ENCODE results near the gene GPR50.

The GPR50 gene

GRCh38 chrX:151226941-151227340 lies 50.6 kb downstream of the GPR50 start:
- no peak for DNase-seq (ENCODE audit: low read depth in 1 of 2, low spot score in 1 of 2)

GRCh38 chrX:151227627-151228026 lies 51.2 kb downstream of the GPR50 start:
- DNase-seq (ENCODE audit: low read depth in 1 of 2, low spot score in 1 of 2): no peak

GRCh38 chrX:151228935-151229334 lies 52.6 kb downstream of the GPR50 start:
- DNase-seq (ENCODE audit: low read depth in 1 of 2, low spot score in 1 of 2): no peak
